Vagina (tissue), 2 donors: ENCODE data around the gene IRF2BPL.
A peak's percentile ranks its signal among the peaks of the same experiment; 100 is the strongest.

Experiments used
- POLR2AphosphoS5 ChIP-seq, 2 donors: sonication (generic); formaldehyde crosslinking; IDR thresholded peaks; one replicate each; pipeline ENCODE4 v1.9.0; 2017; ENCODE audit warnings: antibody characterized with exemption in 2 of 2, mild to moderate bottlenecking in 2 of 2, low read depth in 1 of 2; ENCODE audit not compliant: insufficient read depth in 1 of 2
- TF ChIP-seq, protein P1 (sequence below), 3 experiments: fragments of 450-650 bp in 2 of 3; fragments of 200-600 bp in 1 of 3; sonication (generic) in 1 of 3; IDR thresholded peaks; one replicate each; pipeline ENCODE4 v1.5.1; 2017 to 2019; ENCODE audit warnings: antibody characterized with exemption in 3 of 3, mild to moderate bottlenecking in 2 of 3, moderate library complexity in 2 of 3

DNA sequence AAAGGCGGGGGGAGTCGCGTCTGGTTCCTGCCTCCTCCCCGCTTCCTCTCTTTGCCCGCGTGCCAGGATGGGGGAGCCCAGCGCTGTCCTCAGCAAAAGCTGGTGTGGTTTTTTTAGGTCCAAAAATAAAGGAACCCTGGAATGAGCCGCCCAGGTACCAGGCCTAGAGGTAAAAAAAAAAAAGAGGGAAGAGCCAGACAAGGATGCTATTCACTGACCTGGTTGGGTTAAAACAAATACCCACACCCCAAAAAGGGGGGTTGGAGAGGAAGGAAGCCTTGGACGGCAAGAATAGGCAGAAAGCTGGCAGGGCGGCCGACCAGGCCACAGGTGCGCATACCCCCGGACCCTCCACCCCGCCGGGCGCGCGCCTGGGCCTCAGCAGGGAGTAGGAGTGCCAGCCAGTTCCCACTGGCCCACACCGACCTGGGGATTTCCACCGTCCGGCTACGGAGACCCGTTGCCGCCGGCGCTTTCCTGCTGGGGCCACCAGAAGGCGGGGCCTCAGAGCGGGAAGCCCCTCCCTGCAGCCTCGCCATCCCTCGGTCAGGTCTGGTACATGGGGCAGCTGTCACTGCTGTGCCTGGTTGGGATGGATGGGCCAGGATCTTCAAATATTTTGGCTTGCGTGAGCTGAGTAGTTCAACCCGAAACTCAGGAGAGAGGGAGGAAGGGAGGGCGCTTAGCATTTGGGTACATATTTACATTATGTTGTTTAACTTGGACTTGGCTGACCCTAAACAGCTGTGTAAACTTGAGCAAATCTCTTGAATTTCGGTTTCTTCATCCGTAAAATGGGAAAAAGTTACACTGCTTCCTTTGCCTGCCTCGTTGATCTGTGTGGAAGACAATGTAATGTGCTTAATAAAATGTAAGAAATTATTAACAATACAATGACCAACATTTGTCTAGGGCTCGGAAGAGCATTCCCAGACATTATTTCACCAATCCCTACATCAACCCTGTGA is 5.4 kb upstream of the IRF2BPL start:
- TF ChIP-seq, protein P1, sequence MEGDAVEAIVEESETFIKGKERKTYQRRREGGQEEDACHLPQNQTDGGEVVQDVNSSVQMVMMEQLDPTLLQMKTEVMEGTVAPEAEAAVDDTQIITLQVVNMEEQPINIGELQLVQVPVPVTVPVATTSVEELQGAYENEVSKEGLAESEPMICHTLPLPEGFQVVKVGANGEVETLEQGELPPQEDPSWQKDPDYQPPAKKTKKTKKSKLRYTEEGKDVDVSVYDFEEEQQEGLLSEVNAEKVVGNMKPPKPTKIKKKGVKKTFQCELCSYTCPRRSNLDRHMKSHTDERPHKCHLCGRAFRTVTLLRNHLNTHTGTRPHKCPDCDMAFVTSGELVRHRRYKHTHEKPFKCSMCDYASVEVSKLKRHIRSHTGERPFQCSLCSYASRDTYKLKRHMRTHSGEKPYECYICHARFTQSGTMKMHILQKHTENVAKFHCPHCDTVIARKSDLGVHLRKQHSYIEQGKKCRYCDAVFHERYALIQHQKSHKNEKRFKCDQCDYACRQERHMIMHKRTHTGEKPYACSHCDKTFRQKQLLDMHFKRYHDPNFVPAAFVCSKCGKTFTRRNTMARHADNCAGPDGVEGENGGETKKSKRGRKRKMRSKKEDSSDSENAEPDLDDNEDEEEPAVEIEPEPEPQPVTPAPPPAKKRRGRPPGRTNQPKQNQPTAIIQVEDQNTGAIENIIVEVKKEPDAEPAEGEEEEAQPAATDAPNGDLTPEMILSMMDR (IDR thresholded peaks at IDR 0.05): no peak
- peak; percentile 51 to 78 for TF ChIP-seq POLR2AphosphoS5 (IDR thresholded peaks at IDR 0.05; ENCODE audit: insufficient read depth in 1 of 2, low read depth in 1 of 2)
